PC-3 (cell line): ENCODE data around the gene FGD5. TPM values are rescaled to one million over a fixed set of nuclear protein-coding genes. Genes with fewer than 3 reads are reported as not detected.

Source experiments
- ATAC-seq: fragments of 200-7000 bp; cut with Tn5 transposase; 2 replicates; pipeline ENCODE4 v1.9.1; 2020; ENCODE audit warnings: mild to moderate bottlenecking, moderate library complexity
- BruUV-seq: library from RNA; stranded (reverse); fragments of 400-500 nt; replicated peaks from 2 replicates; lab custom pipeline; 2021; lab: Mats Ljungman, UMichigan
- CTCF ChIA-PET: fragments of 300-600 bp; sonication (Branson Sonifier 250); formaldehyde crosslinking; loops from one replicate; lab custom pipeline; 2022; ENCODE audit warnings: antibody characterized with exemption; lab: Charles Lee
- POLR2A ChIA-PET: fragments of 300-600 bp; sonication (Branson Sonifier 250); formaldehyde crosslinking; loops from one replicate; lab custom pipeline; 2022; ENCODE audit warnings: antibody characterized with exemption; ENCODE audit not compliant: unreplicated experiment; lab: Charles Lee
- DNase-seq: peaks from one replicate; pipeline ENCODE4 v3.0.0-alpha.2; 2015
- H2AFZ ChIP-seq: fragments of 300-600 bp; sonication (generic); 2 replicates; pipeline ENCODE4 v1.6.0; 2016; ENCODE audit warnings: antibody characterized with exemption, low read length
- H3F3A ChIP-seq: fragments of 300-600 bp; sonication (generic); one replicate; pipeline ENCODE4 v1.6.0; 2017; ENCODE audit warnings: antibody characterized with exemption, low read length, control low read depth, mild to moderate bottlenecking; ENCODE audit not compliant: unreplicated experiment
- H3K27ac ChIP-seq: fragments of 300-600 bp; sonication (generic); 2 replicates; pipeline ENCODE4 v1.5.1; 2016; ENCODE audit warnings: mild to moderate bottlenecking, low read length
- H3K27me3 ChIP-seq: fragments of 300-600 bp; sonication (generic); 2 replicates; pipeline ENCODE4 v1.6.1; 2016; ENCODE audit warnings: low read length, mixed read lengths
- H3K36me3 ChIP-seq: fragments of 300-600 bp; sonication (generic); 2 replicates; pipeline ENCODE4 v1.6.1; 2016; ENCODE audit warnings: low read depth, mixed run types, low read length, mixed read lengths
- H3K4me1 ChIP-seq: fragments of 300-600 bp; sonication (generic); 2 replicates; pipeline ENCODE4 v1.5.1; 2016; ENCODE audit warnings: low read length; ENCODE audit not compliant: insufficient read depth
- H3K4me2 ChIP-seq: fragments of 300-600 bp; sonication (generic); 2 replicates; pipeline ENCODE4 v1.6.0; 2016; ENCODE audit warnings: low read length
- H3K4me3 ChIP-seq: fragments of 300-600 bp; sonication (generic); 2 replicates; pipeline ENCODE4 v1.5.1; 2016; ENCODE audit warnings: mild to moderate bottlenecking, low read length, mixed read lengths
- H3K79me2 ChIP-seq: fragments of 300-600 bp; sonication (generic); 2 replicates; pipeline ENCODE4 v1.6.1; 2017; ENCODE audit warnings: low read length, mixed read lengths
- H3K9ac ChIP-seq: fragments of 300-600 bp; sonication (generic); 2 replicates; pipeline ENCODE4 v1.6.0; 2016; ENCODE audit warnings: mild to moderate bottlenecking, low read length
- H3K9me2 ChIP-seq: fragments of 300-600 bp; sonication (generic); replicated peaks from 2 replicates; pipeline ENCODE4 v1.6.1; 2016; ENCODE audit warnings: mixed run types, low read length, mixed read lengths
- H3K9me3 ChIP-seq: fragments of 300-600 bp; sonication (generic); 2 replicates; pipeline ENCODE4 v1.6.1; 2016; ENCODE audit warnings: low read length, mixed read lengths
- H4K20me1 ChIP-seq: fragments of 300-600 bp; sonication (generic); 2 replicates; pipeline ENCODE4 v1.6.1; 2016; ENCODE audit warnings: low read length, mixed read lengths
- EZH2 ChIP-seq: fragments of 300-600 bp; sonication (generic); IDR thresholded peaks from one replicate; pipeline ENCODE4 v1.6.1; 2017; ENCODE audit warnings: antibody characterized with exemption, mild to moderate bottlenecking, low read length; ENCODE audit not compliant: unreplicated experiment
- EZH2phosphoT487 ChIP-seq: fragments of 300-600 bp; sonication (generic); IDR thresholded peaks from 2 replicates; pipeline ENCODE4 v1.6.1; 2018; ENCODE audit warnings: mild to moderate bottlenecking, antibody characterized with exemption, low read length, borderline replicate concordance
- intact Hi-C: fragments of 100-400 bp; cut with micrococcal nuclease; formaldehyde crosslinking; loops from 2 replicates; pipeline ENCODE4 v1.9.0; 2023
- total RNA-seq: library from RNA; depleted of rRNA; stranded (reverse); fragments of >200 nt; gene quantifications from 2 replicates; pipeline ENCODE4 v1.2.3, GENCODE V29; 2014
- TF ChIP-seq, protein P1 (sequence below): fragments of 300-600 bp; sonication (generic); conservative IDR thresholded peaks from 2 replicates; pipeline ENCODE4 v1.5.1; 2017; ENCODE audit warnings: antibody characterized with exemption, low read depth, mild to moderate bottlenecking, low read length

Gene FGD5
- total RNA-seq, 1 experiment from 2014 or later: not detected

DNA sequence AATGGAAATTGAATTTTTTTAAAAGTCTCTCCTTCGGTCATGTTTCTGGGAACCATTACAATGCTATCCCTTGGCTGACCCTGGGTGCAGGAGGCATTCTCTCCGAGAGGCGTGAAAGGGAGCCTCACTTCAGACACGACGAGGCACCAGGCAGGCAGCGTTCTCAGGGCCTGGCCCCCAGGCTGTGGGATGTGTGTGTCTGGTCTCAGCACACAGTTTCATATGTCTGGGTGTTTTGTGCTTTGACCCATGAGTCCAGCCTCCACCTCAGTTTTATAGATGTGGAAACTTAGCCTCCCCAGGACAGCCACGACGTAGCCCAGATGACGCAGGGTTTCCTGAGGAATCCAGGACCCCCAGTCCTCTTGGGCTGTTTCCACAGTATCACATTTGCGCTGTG lies 34.0 kb downstream of the FGD5 start:
- no peaks in the 10 kb centered on the region for H3K79me2 ChIP-seq
- no peak for ATAC-seq
- H3K4me3 ChIP-seq: no peak overlapping the region
- H3K9me3 ChIP-seq: no peaks in the 10 kb centered on the region
- TF ChIP-seq, protein P1, sequence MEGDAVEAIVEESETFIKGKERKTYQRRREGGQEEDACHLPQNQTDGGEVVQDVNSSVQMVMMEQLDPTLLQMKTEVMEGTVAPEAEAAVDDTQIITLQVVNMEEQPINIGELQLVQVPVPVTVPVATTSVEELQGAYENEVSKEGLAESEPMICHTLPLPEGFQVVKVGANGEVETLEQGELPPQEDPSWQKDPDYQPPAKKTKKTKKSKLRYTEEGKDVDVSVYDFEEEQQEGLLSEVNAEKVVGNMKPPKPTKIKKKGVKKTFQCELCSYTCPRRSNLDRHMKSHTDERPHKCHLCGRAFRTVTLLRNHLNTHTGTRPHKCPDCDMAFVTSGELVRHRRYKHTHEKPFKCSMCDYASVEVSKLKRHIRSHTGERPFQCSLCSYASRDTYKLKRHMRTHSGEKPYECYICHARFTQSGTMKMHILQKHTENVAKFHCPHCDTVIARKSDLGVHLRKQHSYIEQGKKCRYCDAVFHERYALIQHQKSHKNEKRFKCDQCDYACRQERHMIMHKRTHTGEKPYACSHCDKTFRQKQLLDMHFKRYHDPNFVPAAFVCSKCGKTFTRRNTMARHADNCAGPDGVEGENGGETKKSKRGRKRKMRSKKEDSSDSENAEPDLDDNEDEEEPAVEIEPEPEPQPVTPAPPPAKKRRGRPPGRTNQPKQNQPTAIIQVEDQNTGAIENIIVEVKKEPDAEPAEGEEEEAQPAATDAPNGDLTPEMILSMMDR: no peak
- no peak for TF ChIP-seq EZH2
- TF ChIP-seq EZH2phosphoT487: no peak
- H3K4me2 ChIP-seq: no peak overlapping the region
- H3K9ac ChIP-seq: no peak overlapping the region
- H3K36me3 ChIP-seq: no peaks in the 10 kb centered on the region
- no peak overlapping the region for H2AFZ ChIP-seq
- no peak for DNase-seq
- H4K20me1 ChIP-seq: no peaks in the 10 kb centered on the region
- ChIA-PET POLR2A (no interaction called here), CTCF (no interaction called here)
- peaks cover 33% of the 10 kb centered on the region for H3K27me3 ChIP-seq
- no peaks in the 10 kb centered on the region for H3K4me1 ChIP-seq
- H3K27ac ChIP-seq: no peak overlapping the region
- no TSS peak for BruUV-seq
- H3K9me2 ChIP-seq: no peaks in the 10 kb centered on the region
- intact Hi-C loops: no loop called here
- no peaks in the 10 kb centered on the region for H3F3A ChIP-seq

DNA sequence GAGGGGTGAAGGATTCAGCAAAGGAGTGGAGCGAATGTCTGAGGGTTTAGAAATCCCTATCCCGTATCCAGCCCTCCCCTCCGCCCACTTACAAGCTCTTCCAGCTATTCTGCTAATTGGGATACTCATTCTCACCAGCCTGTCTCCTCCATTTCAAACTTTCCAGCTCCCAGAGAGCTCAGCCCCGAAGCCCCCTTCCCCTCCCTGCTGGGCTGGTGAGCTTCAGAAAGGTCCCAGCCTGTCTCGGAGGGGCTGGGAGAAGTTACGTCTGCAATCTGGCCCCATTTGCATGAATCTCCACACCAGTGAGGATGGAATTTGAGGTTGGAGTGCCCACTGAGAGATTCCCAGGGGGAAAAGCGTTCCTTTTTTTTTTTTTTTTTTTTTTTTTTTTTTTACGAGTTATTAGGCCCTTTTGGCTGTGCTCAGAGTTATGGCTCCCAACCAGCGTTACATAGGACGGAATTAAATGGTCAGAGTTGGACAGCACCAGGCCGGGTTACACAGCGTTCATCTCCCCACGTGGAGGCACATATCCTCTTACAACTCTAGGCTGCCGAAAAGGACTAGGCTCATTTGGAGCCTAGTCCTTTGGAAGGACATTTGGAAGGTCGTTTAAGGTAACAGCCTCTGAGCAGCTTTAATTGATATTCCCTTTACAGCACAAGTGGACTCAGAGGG lies 34.6 kb downstream of the FGD5 start:
- Histone ChIP-seq H3K4me3 (no peak overlapping the region), H3K27me3 (peaks cover 32% of the 10 kb centered on the region), H3K79me2 (no peaks in the 10 kb centered on the region), H3K27ac (no peak overlapping the region), H2AFZ (no peak overlapping the region), H4K20me1 (no peaks in the 10 kb centered on the region), H3F3A (no peaks in the 10 kb centered on the region), H3K9me2 (no peaks in the 10 kb centered on the region), H3K9me3 (no peaks in the 10 kb centered on the region), H3K9ac (no peak overlapping the region), H3K36me3 (no peaks in the 10 kb centered on the region), H3K4me1 (no peaks in the 10 kb centered on the region), H3K4me2 (no peak overlapping the region)
- ATAC-seq (no peak), DNase-seq (no peak)
- ChIA-PET POLR2A (no interaction called here), CTCF (no interaction called here)
- intact Hi-C loops: no loop called here
- no peak for TF ChIP-seq EZH2
- TF ChIP-seq, protein P1: no peak
- TF ChIP-seq EZH2phosphoT487: no peak
- no TSS peak for BruUV-seq

DNA sequence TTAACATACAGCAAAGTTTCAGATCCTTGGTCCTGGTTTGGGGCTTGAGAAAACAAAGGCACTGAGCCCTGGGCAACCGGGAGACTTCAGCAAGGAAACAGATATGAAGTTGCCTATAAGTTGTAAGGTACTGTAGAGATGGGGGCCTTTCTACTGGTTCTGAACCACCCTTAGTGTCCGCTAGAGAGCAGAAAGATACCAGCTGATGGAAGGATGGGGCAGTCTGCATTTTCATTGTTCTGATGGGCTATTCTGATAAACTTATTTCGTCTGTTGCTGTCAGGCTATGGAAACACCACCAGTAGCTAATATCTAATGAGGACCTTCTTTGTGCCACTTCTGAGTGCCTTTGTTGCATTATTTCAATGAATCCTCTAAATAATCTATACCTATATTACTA lies 38.7 kb downstream of the FGD5 start:
- no peak overlapping the region for H3K4me3 ChIP-seq
- BruUV-seq: no TSS peak
- DNase-seq (no peak), ATAC-seq (no peak)
- no peaks in the 10 kb centered on the region for H3K79me2 ChIP-seq
- H3F3A ChIP-seq: no peaks in the 10 kb centered on the region
- H3K27me3 ChIP-seq: peaks cover 42% of the 10 kb centered on the region
- H3K9ac ChIP-seq: no peak overlapping the region
- no peaks in the 10 kb centered on the region for H4K20me1 ChIP-seq
- H3K4me1 ChIP-seq: no peaks in the 10 kb centered on the region
- no peak for TF ChIP-seq EZH2
- TF ChIP-seq, protein P1: peak; percentile 21; the same call in 1 of the 2 replicates
- H3K27ac ChIP-seq: no peak overlapping the region
- POLR2A ChIA-PET: no interaction called here
- no peaks in the 10 kb centered on the region for H3K9me3 ChIP-seq
- no peaks in the 10 kb centered on the region for H3K36me3 ChIP-seq
- no peaks in the 10 kb centered on the region for H3K9me2 ChIP-seq
- intact Hi-C loops: no loop called here
- CTCF ChIA-PET: no interaction called here
- no peak overlapping the region for H2AFZ ChIP-seq
- H3K4me2 ChIP-seq: no peak overlapping the region
